Glomerular visceral epithelial cell (primary cell): ENCODE data around the gene WNT3.
"Not testable (repeated sequence)": the region's sequence is repeated elsewhere in the genome, so short reads cannot be mapped to it uniquely, and the experiment has no call there.

Experiments used
- DNase-seq: peaks from one replicate; pipeline ENCODE4 v3.0.0-alpha.2; 2016; ENCODE audit errors: extremely low spot score

Gene WNT3

GRCh38 chr17:46783031-46783593 lies 35.4 kb downstream of the WNT3 start:
- no peak for DNase-seq

- peak; percentile 64 for DNase-seq
Measured at GRCh38 chr17:46782250-46782953, 36.1 kb downstream of the WNT3 start.

GRCh38 chr17:46780003-46780373 lies 38.5 kb downstream of the WNT3 start:
- DNase-seq: no peak

GRCh38 chr17:46777943-46778915 lies 40.3 kb downstream of the WNT3 start:
- no peak for DNase-seq

GRCh38 chr17:46776298-46777005 lies 42.0 kb downstream of the WNT3 start:
- DNase-seq: no peak

GRCh38 chr17:46774108-46774737 lies 44.3 kb downstream of the WNT3 start:
- no peak for DNase-seq

- no peak for DNase-seq
Measured at GRCh38 chr17:46773676-46774075, 44.8 kb downstream of the WNT3 start.

- no peak for DNase-seq
Measured at GRCh38 chr17:46773221-46773605, 45.3 kb downstream of the WNT3 start.

GRCh38 chr17:46772475-46773220 lies 45.8 kb downstream of the WNT3 start:
- no peak for DNase-seq

- peak; percentile 61 for DNase-seq
Measured at GRCh38 chr17:46771561-46772474, 46.7 kb downstream of the WNT3 start.

GRCh38 chr17:46770818-46771560 lies 47.5 kb downstream of the WNT3 start:
- DNase-seq: peak; percentile 45

- no peak for DNase-seq
Measured at GRCh38 chr17:46770439-46770817, 48.1 kb downstream of the WNT3 start.

GRCh38 chr17:46769531-46770438 lies 48.7 kb downstream of the WNT3 start:
- DNase-seq: no peak

- DNase-seq: not testable (repeated sequence)
Measured at GRCh38 chr17:46768896-46769295, 49.6 kb downstream of the WNT3 start.

- no peak for DNase-seq
Measured at GRCh38 chr17:46768540-46768870, 50.0 kb downstream of the WNT3 start.

- DNase-seq: no peak
Measured at GRCh38 chr17:46766493-46767491, 51.7 kb downstream of the WNT3 start.

- no peak for DNase-seq
Measured at GRCh38 chr17:46765453-46765852, 53.0 kb downstream of the WNT3 start.
